ENCODE data around the gene UQCRFS1.
"Not testable (repeated sequence)": the region's sequence is repeated elsewhere in the genome, so short reads cannot be mapped to it uniquely, and the experiment has no call there.

Gene UQCRFS1

GRCh38 chr19:29212648-29213573 is at the start of gene UQCRFS1:
Gene UQCRFS1 (minus strand): TSS chr19:29213151. CDS start chr19:29213118, 33 bp downstream.
- H3K27ac ChIP-seq = peak within 1 kb of the TSS; percentile 81 to 100 (median 96)
- H3K4me3 ChIP-seq = peak within 1 kb of the TSS; percentile 73 to 99 (median 92)

- no peak overlapping the region for H3K27ac ChIP-seq
- no peak overlapping the region for H3K4me3 ChIP-seq
Observed at GRCh38 chr19:29262085-29262484, 49.1 kb upstream of the UQCRFS1 start.

- Histone ChIP-seq H3K4me3 (no peak overlapping the region), H3K27ac (no peak overlapping the region)
Observed at GRCh38 chr19:29260477-29261317, 47.7 kb upstream of the UQCRFS1 start.

GRCh38 chr19:29259867-29260281 is 46.9 kb upstream of the UQCRFS1 start:
- H3K27ac ChIP-seq = no peak overlapping the region
- no peak overlapping the region for H3K4me3 ChIP-seq

- no peak overlapping the region for H3K4me3 ChIP-seq
- no peak overlapping the region for H3K27ac ChIP-seq
Observed at GRCh38 chr19:29259153-29259552, 46.2 kb upstream of the UQCRFS1 start.

- no peak overlapping the region for H3K4me3 ChIP-seq
- no peak overlapping the region for H3K27ac ChIP-seq
Observed at GRCh38 chr19:29256516-29256915, 43.6 kb upstream of the UQCRFS1 start.

GRCh38 chr19:29255912-29256311 is 43.0 kb upstream of the UQCRFS1 start:
- H3K4me3 ChIP-seq = no peak overlapping the region
- no peak overlapping the region for H3K27ac ChIP-seq

- Histone ChIP-seq H3K27ac (no peak overlapping the region), H3K4me3 (no peak overlapping the region)
Observed at GRCh38 chr19:29255006-29255405, 42.1 kb upstream of the UQCRFS1 start.

GRCh38 chr19:29249798-29250197 is 36.8 kb upstream of the UQCRFS1 start:
- not testable (repeated sequence) for H3K27ac ChIP-seq, H3K4me3 ChIP-seq

GRCh38 chr19:29248332-29248844 is 35.4 kb upstream of the UQCRFS1 start:
- Histone ChIP-seq H3K27ac (no peak overlapping the region), H3K4me3 (no peak overlapping the region)

GRCh38 chr19:29247872-29248271 is 34.9 kb upstream of the UQCRFS1 start:
- no peak overlapping the region for H3K27ac ChIP-seq
- H3K4me3 ChIP-seq = no peak overlapping the region

GRCh38 chr19:29247471-29247870 is 34.5 kb upstream of the UQCRFS1 start:
- no peak overlapping the region for H3K4me3 ChIP-seq

GRCh38 chr19:29247051-29247450 is 34.1 kb upstream of the UQCRFS1 start:
- Histone ChIP-seq H3K4me3 (no peak overlapping the region), H3K27ac (no peak overlapping the region)

More at GRCh38 chr19:29247471-29247870, 34.5 kb upstream of the UQCRFS1 start:
- no peak overlapping the region for H3K27ac ChIP-seq

GRCh38 chr19:29245215-29245614 is 32.3 kb upstream of the UQCRFS1 start:
- Histone ChIP-seq H3K27ac (no peak overlapping the region), H3K4me3 (no peak overlapping the region)

GRCh38 chr19:29241324-29241723 is 28.4 kb upstream of the UQCRFS1 start:
- no peak overlapping the region for H3K4me3 ChIP-seq
- no peak overlapping the region for H3K27ac ChIP-seq

GRCh38 chr19:29239213-29239776 is 26.3 kb upstream of the UQCRFS1 start:
- Histone ChIP-seq H3K4me3 (no peak overlapping the region), H3K27ac (no peak overlapping the region)

GRCh38 chr19:29233591-29233990 is 20.6 kb upstream of the UQCRFS1 start:
- Histone ChIP-seq H3K4me3 (no peak overlapping the region), H3K27ac (no peak overlapping the region)

GRCh38 chr19:29232315-29232852 is 19.4 kb upstream of the UQCRFS1 start:
- H3K4me3 ChIP-seq = no peak overlapping the region
- H3K27ac ChIP-seq = no peak overlapping the region

GRCh38 chr19:29231306-29231705 is 18.4 kb upstream of the UQCRFS1 start:
- H3K4me3 ChIP-seq, H3K27ac ChIP-seq: not testable (repeated sequence)

- H3K27ac ChIP-seq = no peak overlapping the region
- H3K4me3 ChIP-seq = no peak overlapping the region
Observed at GRCh38 chr19:29217616-29218015, 4.7 kb upstream of the UQCRFS1 start.
